Upper lobe of left lung (tissue), 6 donors: ENCODE measurements around the gene ABLIM2. TPM values are rescaled to one million over a fixed set of nuclear protein-coding genes. Genes with fewer than 3 reads are reported as not detected.

ENCODE experiments used
- ATAC-seq, 2 donors: fragments of 200-7000 bp; cut with Tn5 transposase; one replicate each; pipeline ENCODE4 v1.9.1; 2022; ENCODE audit warnings: mild to moderate bottlenecking in 2 of 2, moderate library complexity in 2 of 2; ENCODE audit not compliant: low FRiP score in 2 of 2
- DNase-seq, 2 donors: peaks; one replicate each; pipeline ENCODE4 v3.0.0-alpha.2; 2019 to 2020
- H3K27ac ChIP-seq, 4 donors: fragments of 200-600 bp; sonication (generic); one replicate each; pipeline ENCODE4 v1.5.1; 2016 to 2019
- H3K27me3 ChIP-seq, 4 donors: fragments of 200-600 bp; sonication (generic); one replicate each; pipeline ENCODE4 v1.5.1; 2017 to 2019
- H3K36me3 ChIP-seq, 4 donors: fragments of 200-600 bp; sonication (generic); one replicate each; pipeline ENCODE4 v1.5.1; 2016 to 2019
- H3K4me1 ChIP-seq, 4 donors: fragments of 200-600 bp; sonication (generic); one replicate each; pipeline ENCODE4 v1.5.1; 2018 to 2019
- H3K4me3 ChIP-seq, 4 donors: fragments of 200-600 bp; sonication (generic); one replicate each; pipeline ENCODE4 v1.5.1; 2017 to 2019; ENCODE audit warnings: mild to moderate bottlenecking in 2 of 4, moderate library complexity in 1 of 4
- H3K9me3 ChIP-seq, 4 donors: fragments of 200-600 bp; sonication (generic); one replicate each; pipeline ENCODE4 v1.5.1; 2018 to 2019
- EP300 ChIP-seq, 4 donors: sonication (generic); formaldehyde crosslinking; IDR thresholded peaks; one replicate each; pipeline ENCODE4 v1.5.1; 2017; ENCODE audit warnings: antibody characterized with exemption in 4 of 4, control low read depth in 2 of 4
- POLR2A ChIP-seq, 4 donors: fragments of 450-650 bp; IDR thresholded peaks; one replicate each; pipeline ENCODE4 v1.5.1; 2016 to 2017; ENCODE audit warnings: antibody characterized with exemption in 4 of 4, mild to moderate bottlenecking in 2 of 4
- POLR2AphosphoS5 ChIP-seq, 2 donors: sonication (generic); formaldehyde crosslinking; IDR thresholded peaks; one replicate each; pipeline ENCODE4 v1.5.1; 2017; ENCODE audit warnings: antibody characterized with exemption in 2 of 2
- WGBS, 2 donors: methylation state at CpG; one replicate each; pipeline ENCODE4 v1.1.5; 2017 to 2018; 5-methylcytosine and 5-hydroxymethylcytosine counted together
- total RNA-seq, 6 donors: library from RNA; depleted of rRNA in 4 of 6; stranded (reverse); fragments of >200 nt in 4 of 6; gene quantifications; one replicate each; pipeline versions ENCODE4 v1.1.0 to v1.2.1, GENCODE V29; 2016 to 2021
- TF ChIP-seq, protein P1 (sequence below), 6 experiments: fragments of 450-650 bp in 4 of 6; fragments of 200-600 bp in 2 of 6; sonication (generic) in 2 of 6; IDR thresholded peaks; one replicate each; pipeline ENCODE4 v1.5.1; 2016 to 2019; ENCODE audit warnings: antibody characterized with exemption in 6 of 6
- donor health status: DM: no; HTN: no; CAD: no; lungs with moderate emphysema.
- donor health status: DM: no; HTN: yes; CAD: no; lungs with severe emphysema.

Gene ABLIM2
- total RNA-seq, 6 donors from 2014 or later, result 3.6 to 36.9 (median 8.1) TPM

DNA sequence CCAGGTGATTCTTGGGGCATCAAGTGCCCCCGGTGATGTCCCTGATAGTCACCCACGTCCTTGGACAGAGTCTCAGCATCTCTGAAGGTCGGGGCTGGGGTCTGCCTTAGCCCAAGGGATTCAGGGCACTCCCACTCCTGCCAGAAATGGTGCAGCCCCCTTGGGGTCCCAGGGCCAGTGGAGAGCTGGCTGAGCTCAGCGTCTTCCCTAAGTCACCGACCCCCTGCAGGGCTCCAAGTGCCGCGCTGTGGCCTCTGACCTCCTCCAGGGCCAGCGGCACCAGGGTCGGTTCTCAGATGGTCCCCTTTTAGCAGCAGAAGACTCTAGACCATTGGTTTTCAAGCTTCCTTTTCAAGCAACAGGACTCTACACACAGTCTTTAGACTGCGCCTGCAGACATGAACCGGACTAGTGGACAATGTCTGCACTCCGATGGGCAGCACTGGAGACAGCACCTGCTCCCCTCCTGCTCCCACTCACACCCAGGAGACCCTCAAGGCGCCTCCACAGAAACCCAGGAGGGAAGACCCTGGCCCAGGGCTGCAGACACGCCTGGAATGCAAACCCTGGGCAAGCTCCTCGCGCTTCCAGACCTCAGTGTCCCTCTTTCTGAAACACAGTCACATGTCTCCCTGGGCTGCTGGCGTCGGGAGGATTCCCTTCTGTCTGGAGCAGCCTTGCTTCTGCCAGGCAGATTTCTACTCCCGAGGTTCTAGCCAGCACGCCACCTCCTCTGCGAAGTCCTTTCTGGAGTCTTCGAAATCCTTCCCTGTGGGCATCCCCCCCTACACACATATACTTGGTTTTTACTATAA, 53.9 kb downstream of the ABLIM2 start:
- H3K36me3 ChIP-seq, result no peaks in the 10 kb centered on the region
- H3K4me3 ChIP-seq, result no peak overlapping the region
- H3K4me1 ChIP-seq, result peaks cover 0 to 8% (median 5%) of the 10 kb centered on the region in 4 donors
- DNase-seq, result no peak
- no peak overlapping the region for H3K27ac ChIP-seq
- TF ChIP-seq POLR2AphosphoS5 (IDR thresholded peaks at IDR 0.05), result no peak
- TF ChIP-seq, protein P1, sequence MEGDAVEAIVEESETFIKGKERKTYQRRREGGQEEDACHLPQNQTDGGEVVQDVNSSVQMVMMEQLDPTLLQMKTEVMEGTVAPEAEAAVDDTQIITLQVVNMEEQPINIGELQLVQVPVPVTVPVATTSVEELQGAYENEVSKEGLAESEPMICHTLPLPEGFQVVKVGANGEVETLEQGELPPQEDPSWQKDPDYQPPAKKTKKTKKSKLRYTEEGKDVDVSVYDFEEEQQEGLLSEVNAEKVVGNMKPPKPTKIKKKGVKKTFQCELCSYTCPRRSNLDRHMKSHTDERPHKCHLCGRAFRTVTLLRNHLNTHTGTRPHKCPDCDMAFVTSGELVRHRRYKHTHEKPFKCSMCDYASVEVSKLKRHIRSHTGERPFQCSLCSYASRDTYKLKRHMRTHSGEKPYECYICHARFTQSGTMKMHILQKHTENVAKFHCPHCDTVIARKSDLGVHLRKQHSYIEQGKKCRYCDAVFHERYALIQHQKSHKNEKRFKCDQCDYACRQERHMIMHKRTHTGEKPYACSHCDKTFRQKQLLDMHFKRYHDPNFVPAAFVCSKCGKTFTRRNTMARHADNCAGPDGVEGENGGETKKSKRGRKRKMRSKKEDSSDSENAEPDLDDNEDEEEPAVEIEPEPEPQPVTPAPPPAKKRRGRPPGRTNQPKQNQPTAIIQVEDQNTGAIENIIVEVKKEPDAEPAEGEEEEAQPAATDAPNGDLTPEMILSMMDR (IDR thresholded peaks at IDR 0.05), result no peak
- TF ChIP-seq POLR2A (IDR thresholded peaks at IDR 0.05), result no peak
- TF ChIP-seq EP300 (IDR thresholded peaks at IDR 0.05), result no peak
- WGBS, 2 donors, result 69 to 85% methylated on average over 13 to 22 of the region's 22 CpGs
- H3K9me3 ChIP-seq, result no peaks in the 10 kb centered on the region
- ATAC-seq, result no peak
- no peaks in the 10 kb centered on the region for H3K27me3 ChIP-seq

DNA sequence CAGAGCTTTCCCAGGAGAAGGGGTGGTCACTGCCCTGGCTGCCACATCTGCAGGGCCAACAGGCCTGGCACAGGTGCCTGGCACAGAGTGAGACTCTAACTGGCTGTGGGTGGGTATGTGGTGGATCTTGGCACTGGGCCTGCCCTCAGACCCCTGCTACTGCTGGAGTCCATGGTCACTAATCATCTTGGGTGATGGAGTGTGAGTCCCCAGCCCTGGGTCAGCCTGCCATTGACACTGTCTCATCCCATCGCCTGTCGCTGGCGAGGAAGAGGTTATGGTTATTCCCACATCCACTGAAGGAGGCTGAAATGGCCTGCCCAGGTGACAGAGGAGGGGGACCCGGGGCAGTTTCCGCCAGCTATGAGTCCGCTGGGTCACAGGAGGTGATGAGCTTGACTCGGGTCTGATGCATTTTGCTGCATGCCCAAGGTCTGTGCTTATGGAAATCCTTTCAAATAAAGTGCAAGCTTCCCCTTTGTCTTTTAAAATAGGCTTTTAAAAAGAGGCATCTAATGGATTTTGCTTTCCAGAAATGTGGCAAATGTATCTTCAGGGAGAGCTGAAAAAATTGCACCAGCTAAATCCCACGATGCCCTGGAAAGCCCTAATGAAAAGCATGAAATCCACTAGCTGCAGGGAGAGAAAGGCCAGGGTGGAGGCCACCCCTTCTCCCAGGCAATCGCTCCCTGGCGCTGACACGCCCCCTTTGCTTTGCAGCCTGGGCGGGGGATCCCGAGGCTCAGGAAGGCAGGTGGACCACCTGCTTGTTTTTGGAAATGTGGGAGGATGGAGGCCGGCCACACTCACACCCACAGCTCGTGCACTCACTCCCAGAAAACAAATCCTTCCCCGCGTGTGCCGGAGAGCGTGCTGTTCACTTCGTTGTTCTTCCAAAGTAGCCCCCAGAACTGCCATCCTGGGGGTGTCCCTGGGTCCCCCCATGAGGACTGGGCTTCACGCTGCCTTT, 54.9 kb downstream of the ABLIM2 start:
- no peak overlapping the region for H3K27ac ChIP-seq
- no peaks in the 10 kb centered on the region for H3K27me3 ChIP-seq
- H3K9me3 ChIP-seq, result no peaks in the 10 kb centered on the region
- WGBS, 2 donors, result 77 to 83% methylated on average over 15 to 21 of the region's 21 CpGs
- H3K4me1 ChIP-seq, result peaks cover 0 to 10% (median 5%) of the 10 kb centered on the region in 4 donors
- H3K4me3 ChIP-seq, result no peak overlapping the region
- DNase-seq, result no peak
- H3K36me3 ChIP-seq, result no peaks in the 10 kb centered on the region
- TF ChIP-seq POLR2AphosphoS5 (IDR thresholded peaks at IDR 0.05) (no peak), EP300 (IDR thresholded peaks at IDR 0.05) (no peak), POLR2A (IDR thresholded peaks at IDR 0.05) (no peak)
- TF ChIP-seq, protein P1 (IDR thresholded peaks at IDR 0.05), result no peak
- no peak for ATAC-seq

DNA sequence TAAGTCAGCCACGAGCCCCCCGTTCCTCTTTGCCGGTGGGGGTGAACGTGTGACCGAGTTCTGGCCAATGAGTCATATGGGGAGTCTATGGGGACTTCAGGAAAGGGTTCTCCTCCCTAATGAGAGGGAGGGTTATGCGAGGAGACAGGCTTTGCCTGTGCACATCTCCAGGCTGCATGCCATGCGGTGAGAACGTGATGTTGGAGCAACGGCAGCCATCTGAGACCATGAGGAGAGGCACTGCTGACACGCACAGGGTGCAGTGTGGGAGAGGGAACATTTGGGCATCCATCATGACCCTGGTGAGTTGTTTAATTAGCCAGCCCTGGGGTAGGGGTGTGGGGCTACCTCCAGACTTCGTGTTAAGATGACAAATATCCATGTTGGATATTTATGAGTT, 55.8 kb downstream of the ABLIM2 start:
- H3K4me1 ChIP-seq, result peaks cover 0 to 10% (median 5%) of the 10 kb centered on the region in 4 donors
- DNase-seq (no peak), ATAC-seq (no peak)
- no peak overlapping the region for H3K4me3 ChIP-seq
- TF ChIP-seq POLR2A (IDR thresholded peaks at IDR 0.05) (no peak), EP300 (IDR thresholded peaks at IDR 0.05) (no peak)
- TF ChIP-seq, protein P1 (IDR thresholded peaks at IDR 0.05), result no peak
- H3K9me3 ChIP-seq, result no peaks in the 10 kb centered on the region
- no peak overlapping the region for H3K27ac ChIP-seq
- H3K36me3 ChIP-seq, result no peaks in the 10 kb centered on the region
- 97% methylated on average over 11 of the region's 11 CpGs for WGBS, 2 donors
- no peaks in the 10 kb centered on the region for H3K27me3 ChIP-seq

DNA sequence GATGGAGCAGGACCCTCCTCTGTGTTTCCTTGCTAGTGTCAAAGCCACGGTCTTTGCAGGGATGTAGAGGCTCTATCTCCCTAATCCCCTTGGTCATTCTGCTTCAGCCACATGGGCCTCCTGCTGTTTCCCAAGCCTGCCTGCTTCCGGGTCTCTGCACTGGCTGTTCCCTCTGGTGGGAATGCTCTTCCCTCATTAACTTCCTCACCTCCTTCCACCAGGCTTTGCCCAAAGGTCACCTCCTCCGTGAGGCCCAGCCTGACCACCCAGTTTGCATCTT, 56.6 kb downstream of the ABLIM2 start:
- ATAC-seq, result no peak
- H3K4me3 ChIP-seq, result no peak overlapping the region
- 85 to 91% methylated on average over 3 of the region's 3 CpGs for WGBS, 2 donors
- peaks cover 0 to 10% (median 5%) of the 10 kb centered on the region in 4 donors for H3K4me1 ChIP-seq
- DNase-seq, result no peak
- no peaks in the 10 kb centered on the region for H3K27me3 ChIP-seq
- no peaks in the 10 kb centered on the region for H3K36me3 ChIP-seq
- TF ChIP-seq, protein P1 (IDR thresholded peaks at IDR 0.05), result no peak
- TF ChIP-seq EP300 (IDR thresholded peaks at IDR 0.05) (no peak), POLR2AphosphoS5 (IDR thresholded peaks at IDR 0.05) (no peak), POLR2A (IDR thresholded peaks at IDR 0.05) (no peak)
- no peaks in the 10 kb centered on the region for H3K9me3 ChIP-seq
- no peak overlapping the region for H3K27ac ChIP-seq
